ENCODE measurements around the gene EDA.
"Not testable (repeated sequence)": the region's sequence is repeated elsewhere in the genome, so short reads cannot be mapped to it uniquely, and the experiment has no call there.

EDA gene

GRCh38 chrX:69969460-69969859, 353.5 kb downstream of the EDA start:
- TF ChIP-seq CTCF (conservative IDR thresholded peaks at IDR 0.05; ENCODE audit: low read length) = no peak
- H3K4me3 ChIP-seq (ENCODE audit: low read length) = no peak overlapping the region
- no peak for DNase-seq (ENCODE audit: low read depth)

GRCh38 chrX:69987691-69988090, 371.8 kb downstream of the EDA start:
- DNase-seq (ENCODE audit: low read depth) = no peak

GRCh38 chrX:69988955-69989394, 373.1 kb downstream of the EDA start:
- H3K4me3 ChIP-seq (ENCODE audit: low read length) = no peak overlapping the region
- no peak for TF ChIP-seq CTCF (conservative IDR thresholded peaks at IDR 0.05; ENCODE audit: low read length)
- no peak for DNase-seq (ENCODE audit: low read depth)

More at GRCh38 chrX:69987691-69988090, 371.8 kb downstream of the EDA start:
- TF ChIP-seq CTCF (conservative IDR thresholded peaks at IDR 0.05; ENCODE audit: low read length) = no peak
- H3K4me3 ChIP-seq (ENCODE audit: low read length) = no peak overlapping the region

- DNase-seq (ENCODE audit: low read depth) = no peak
- H3K4me3 ChIP-seq (ENCODE audit: low read length) = no peak overlapping the region
- no peak for TF ChIP-seq CTCF (conservative IDR thresholded peaks at IDR 0.05; ENCODE audit: low read length)
These were observed 375.8 kb downstream of the EDA start for GRCh38 chrX:69991685-69992084.

- DNase-seq (ENCODE audit: low read depth) = no peak
- TF ChIP-seq CTCF (conservative IDR thresholded peaks at IDR 0.05; ENCODE audit: low read length) = no peak
- H3K4me3 ChIP-seq (ENCODE audit: low read length) = no peak overlapping the region
These were observed 377.6 kb downstream of the EDA start for GRCh38 chrX:69993494-69993893.

- H3K4me3 ChIP-seq (ENCODE audit: low read length) = no peak overlapping the region
- DNase-seq (ENCODE audit: low read depth) = no peak
- TF ChIP-seq CTCF (conservative IDR thresholded peaks at IDR 0.05; ENCODE audit: low read length) = no peak
These were observed 379.6 kb downstream of the EDA start for GRCh38 chrX:69995362-69996112.

GRCh38 chrX:69996113-69996468, 380.2 kb downstream of the EDA start:
- no peak for DNase-seq (ENCODE audit: low read depth)
- TF ChIP-seq CTCF (conservative IDR thresholded peaks at IDR 0.05; ENCODE audit: low read length) = no peak
- H3K4me3 ChIP-seq (ENCODE audit: low read length) = no peak overlapping the region

GRCh38 chrX:69998299-69998698, 382.4 kb downstream of the EDA start:
- not testable (repeated sequence) for H3K4me3 ChIP-seq (ENCODE audit: low read length)

More at GRCh38 chrX:69998299-69998698, 382.4 kb downstream of the EDA start:
- not testable (repeated sequence) for DNase-seq (ENCODE audit: low read depth)

All from AG10803 (cell line).